Measurements from ENCODE around the gene PROB1.

Gene PROB1

DNA sequence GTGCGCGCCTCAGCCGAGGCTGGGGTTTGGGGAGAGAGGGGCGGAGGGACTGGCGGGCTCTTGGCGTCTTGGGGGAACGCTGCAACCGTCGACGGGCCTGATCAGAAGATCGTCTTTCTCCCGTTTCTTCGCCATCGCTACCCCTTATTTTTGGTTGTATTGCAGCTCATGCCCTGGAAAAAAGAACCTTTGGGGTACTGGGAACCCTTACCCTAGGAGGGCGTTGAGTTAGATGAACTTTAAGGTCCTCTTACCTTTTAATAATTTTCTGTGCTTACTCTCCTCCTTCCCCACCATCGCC lies 52.5 kb downstream of the PROB1 start:
- Histone ChIP-seq H3K23ac (ENCODE audit: low read length in 2 of 2) (no peak overlapping the region), H3K18ac (ENCODE audit: low read depth in 1 of 2, low read length in 2 of 2) (peak overlapping the region in 1 of 2 experiments; percentile 21)
- 0% methylated on average over 4 of the region's 16 CpGs for WGBS

DNA sequence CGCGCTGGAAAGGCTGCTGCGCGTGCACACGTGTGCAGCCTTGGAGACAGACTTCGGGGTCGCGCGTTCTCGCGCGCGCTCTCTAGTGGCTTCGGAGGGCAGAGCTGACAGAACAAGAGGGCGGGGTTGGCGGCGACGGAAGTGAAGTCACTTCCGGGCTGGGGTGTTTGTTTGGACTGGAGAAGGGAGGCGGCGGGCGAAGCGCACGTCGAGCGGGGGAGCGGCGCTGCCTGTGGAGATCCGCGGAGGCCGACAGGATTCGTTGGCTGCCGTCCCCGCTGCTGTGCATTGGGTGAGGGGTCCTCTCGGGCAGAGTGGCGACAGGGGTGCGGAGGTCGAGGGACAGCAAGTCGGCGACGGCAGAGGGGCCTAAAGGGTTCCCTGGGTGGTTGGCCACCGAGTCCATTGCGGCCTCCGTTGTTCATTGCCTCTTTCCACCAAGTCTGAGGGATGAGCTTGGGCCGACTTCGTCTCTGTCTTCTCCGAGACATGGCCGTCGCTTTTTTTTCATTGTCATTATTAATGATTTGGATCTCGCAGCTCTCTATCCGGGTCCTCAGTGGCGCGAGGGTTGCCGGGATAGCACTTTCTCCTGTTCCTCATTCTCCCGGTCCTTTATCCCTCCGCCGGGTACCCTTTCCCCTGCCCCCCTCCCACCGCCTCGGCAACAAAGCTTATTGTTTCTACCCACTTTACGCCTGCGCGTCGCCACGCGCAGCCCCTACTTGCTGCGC lies 53.0 kb downstream of the PROB1 start, which contains the start of gene PAIP2:
TSS of gene PAIP2 (plus strand) at position 166 of the 734 bp plus-strand sequence. CDS start 21,931 bp downstream, outside the sequence.
- no peaks in the 10 kb centered on the region for H3K79me1 ChIP-seq (replicated peaks; ENCODE audit: low read length, poor library complexity, severe bottlenecking)
- peak within 1 kb of the TSS in 1 of 2 experiments; percentile 69 for H3K14ac ChIP-seq (ENCODE audit: low read length in 2 of 2)
- no peak within 1 kb of the TSS for H2BK12ac ChIP-seq (ENCODE audit: low read length in 2 of 2)
- peak within 1 kb of the TSS in 1 of 2 experiments; percentile 19 for H3K23ac ChIP-seq (ENCODE audit: low read length in 2 of 2)
- peak; percentile 99 for DNase-seq
- H3K4me1 ChIP-seq (ENCODE audit: control insufficient read depth, insufficient read depth, low read depth, low read length), result peaks cover 3% of the 10 kb centered on the region
- H3K18ac ChIP-seq (ENCODE audit: low read depth in 1 of 2, low read length in 2 of 2), result peak within 1 kb of the TSS; percentile 82 to 84
- H4K91ac ChIP-seq (ENCODE audit: low read length), result peak within 1 kb of the TSS; percentile 89
- H3K4me3 ChIP-seq (ENCODE audit: insufficient read depth in 1 of 2, low read depth in 1 of 2, low read length in 2 of 2), result peak within 1 kb of the TSS; percentile 76 to 99
- peak within 1 kb of the TSS; percentile 100 for H3K9ac ChIP-seq (ENCODE audit: low read length)
- H3K27me3 ChIP-seq (ENCODE audit: control insufficient read depth in 1 of 2, insufficient read depth in 1 of 2, low read length in 2 of 2), result no peaks in the 10 kb centered on the region
- peak within 1 kb of the TSS; percentile 79 for H3K27ac ChIP-seq (ENCODE audit: low read length, poor library complexity, severe bottlenecking)
- H3K9me3 ChIP-seq (ENCODE audit: control insufficient read depth, low read length), result no peaks in the 10 kb centered on the region
- peak within 1 kb of the TSS; percentile 75 for H2AK5ac ChIP-seq (ENCODE audit: low read length, severe bottlenecking)
- peak within 1 kb of the TSS; percentile 46 for H2BK15ac ChIP-seq (ENCODE audit: low read depth, poor library complexity, severe bottlenecking)
- peak within 1 kb of the TSS; percentile 76 for H2AFZ ChIP-seq (ENCODE audit: low read depth, low read length)
- H3K36me3 ChIP-seq (ENCODE audit: control insufficient read depth in 1 of 2, insufficient read depth in 2 of 2, low read depth in 1 of 2, low read length in 2 of 2), result peaks cover 9% of the 10 kb centered on the region in 2 experiments
- H4K8ac ChIP-seq (ENCODE audit: low read length), result peak within 1 kb of the TSS; percentile 96
- peak within 1 kb of the TSS; percentile 30 to 82 for H3K4ac ChIP-seq (ENCODE audit: low read depth in 1 of 2, low read length in 2 of 2)
- H2BK120ac ChIP-seq (ENCODE audit: low read depth, low read length), result peak within 1 kb of the TSS; percentile 61
- H3K4me2 ChIP-seq (ENCODE audit: low read length, poor library complexity, severe bottlenecking), result peak within 1 kb of the TSS; percentile 68
- WGBS, result under 1% methylated on average over 53 of the region's 66 CpGs
- peak within 1 kb of the TSS; percentile 26 for H2BK5ac ChIP-seq (ENCODE audit: low read depth, low read length, poor library complexity, severe bottlenecking)

More for the DNA sequence above, 52.5 kb downstream of the PROB1 start:
- Histone ChIP-seq H2BK12ac (ENCODE audit: low read length in 2 of 2) (no peak overlapping the region), H3K4ac (ENCODE audit: low read depth in 1 of 2, low read length in 2 of 2) (no peak overlapping the region), H4K91ac (ENCODE audit: low read length) (no peak overlapping the region), H2BK15ac (ENCODE audit: low read depth, poor library complexity, severe bottlenecking) (no peak overlapping the region), H3K9me3 (ENCODE audit: control insufficient read depth, low read length) (no peaks in the 10 kb centered on the region), H2AFZ (ENCODE audit: low read depth, low read length) (no peak overlapping the region), H4K8ac (ENCODE audit: low read length) (no peak overlapping the region), H3K27me3 (ENCODE audit: control insufficient read depth in 1 of 2, insufficient read depth in 1 of 2, low read length in 2 of 2) (no peaks in the 10 kb centered on the region), H2BK120ac (ENCODE audit: low read depth, low read length) (no peak overlapping the region), H3K27ac (ENCODE audit: low read length, poor library complexity, severe bottlenecking) (peak overlapping the region; percentile 79), H3K4me2 (ENCODE audit: low read length, poor library complexity, severe bottlenecking) (peak overlapping the region; percentile 46), H3K79me1 (replicated peaks; ENCODE audit: low read length, poor library complexity, severe bottlenecking) (no peaks in the 10 kb centered on the region), H3K9ac (ENCODE audit: low read length) (peak overlapping the region; percentile 100), H3K14ac (ENCODE audit: low read length in 2 of 2) (no peak overlapping the region), H3K4me1 (ENCODE audit: control insufficient read depth, insufficient read depth, low read depth, low read length) (peaks cover 3% of the 10 kb centered on the region), H3K36me3 (ENCODE audit: control insufficient read depth in 1 of 2, insufficient read depth in 2 of 2, low read depth in 1 of 2, low read length in 2 of 2) (peaks cover 9% of the 10 kb centered on the region in 2 experiments), H2BK5ac (ENCODE audit: low read depth, low read length, poor library complexity, severe bottlenecking) (no peak overlapping the region), H3K4me3 (ENCODE audit: insufficient read depth in 1 of 2, low read depth in 1 of 2, low read length in 2 of 2) (peak overlapping the region; percentile 76 to 99), H2AK5ac (ENCODE audit: low read length, severe bottlenecking) (no peak overlapping the region)
- no peak for DNase-seq

- no peak overlapping the region for H4K8ac ChIP-seq (ENCODE audit: low read length)
- no peak overlapping the region for H3K14ac ChIP-seq (ENCODE audit: low read length in 2 of 2)
- H3K23ac ChIP-seq (ENCODE audit: low read length in 2 of 2), result no peak overlapping the region
- peaks cover 4 to 9% of the 10 kb centered on the region in 2 experiments for H3K36me3 ChIP-seq (ENCODE audit: control insufficient read depth in 1 of 2, insufficient read depth in 2 of 2, low read depth in 1 of 2, low read length in 2 of 2)
- no peak overlapping the region for H2BK120ac ChIP-seq (ENCODE audit: low read depth, low read length)
- DNase-seq, result no peak
- 14% methylated on average over 15 of the region's 17 CpGs for WGBS
- H3K27me3 ChIP-seq (ENCODE audit: control insufficient read depth in 1 of 2, insufficient read depth in 1 of 2, low read length in 2 of 2), result no peaks in the 10 kb centered on the region
- H4K91ac ChIP-seq (ENCODE audit: low read length), result no peak overlapping the region
- H2AFZ ChIP-seq (ENCODE audit: low read depth, low read length), result peak overlapping the region; percentile 76
- H3K4me3 ChIP-seq (ENCODE audit: insufficient read depth in 1 of 2, low read depth in 1 of 2, low read length in 2 of 2), result peak overlapping the region; percentile 28 to 99
- no peaks in the 10 kb centered on the region for H3K79me1 ChIP-seq (replicated peaks; ENCODE audit: low read length, poor library complexity, severe bottlenecking)
- no peak overlapping the region for H2BK5ac ChIP-seq (ENCODE audit: low read depth, low read length, poor library complexity, severe bottlenecking)
- H3K27ac ChIP-seq (ENCODE audit: low read length, poor library complexity, severe bottlenecking), result peak overlapping the region; percentile 7
- no peak overlapping the region for H2BK15ac ChIP-seq (ENCODE audit: low read depth, poor library complexity, severe bottlenecking)
- peaks cover 3% of the 10 kb centered on the region for H3K4me1 ChIP-seq (ENCODE audit: control insufficient read depth, insufficient read depth, low read depth, low read length)
- H3K4ac ChIP-seq (ENCODE audit: low read depth in 1 of 2, low read length in 2 of 2), result peak overlapping the region in 1 of 2 experiments; percentile 22
- H2AK5ac ChIP-seq (ENCODE audit: low read length, severe bottlenecking), result no peak overlapping the region
- no peak overlapping the region for H2BK12ac ChIP-seq (ENCODE audit: low read length in 2 of 2)
- no peaks in the 10 kb centered on the region for H3K9me3 ChIP-seq (ENCODE audit: control insufficient read depth, low read length)
- peak overlapping the region; percentile 68 for H3K4me2 ChIP-seq (ENCODE audit: low read length, poor library complexity, severe bottlenecking)
- no peak overlapping the region for H3K18ac ChIP-seq (ENCODE audit: low read depth in 1 of 2, low read length in 2 of 2)
- H3K9ac ChIP-seq (ENCODE audit: low read length), result peak overlapping the region; percentile 100
Measured at GRCh38 chr5:139341187-139341688, 53.7 kb downstream of the PROB1 start.

Measured in mesenchymal stem cell (in vitro differentiated cells and primary cell).